Loucy (cell line): Measurements from ENCODE around the gene ATP13A3.

Experiments used
- H2AFZ ChIP-seq: fragments of 200-600 bp; sonication (generic); 2 replicates; pipeline ENCODE4 v1.6.0; 2016; ENCODE audit warnings: antibody characterized with exemption, mild to moderate bottlenecking, low read length, moderate library complexity
- H3F3A ChIP-seq: fragments of 200-600 bp; 2 replicates; pipeline ENCODE4 v1.6.0; 2016; ENCODE audit warnings: antibody characterized with exemption, low read depth, mild to moderate bottlenecking
- H3K27me3 ChIP-seq: fragments of 200-600 bp; sonication (generic); 2 replicates; pipeline ENCODE4 v1.6.1; 2014; ENCODE audit warnings: low read length, mild to moderate bottlenecking; ENCODE audit not compliant: insufficient read depth, poor library complexity, severe bottlenecking
- H3K36me3 ChIP-seq: fragments of 200-600 bp; sonication (generic); 2 replicates; pipeline ENCODE4 v1.6.1; 2016; ENCODE audit warnings: low read length; ENCODE audit not compliant: insufficient read depth
- H3K4me1 ChIP-seq: fragments of 200-600 bp; sonication (generic); 2 replicates; pipeline ENCODE4 v1.5.1; 2014; ENCODE audit warnings: low read length, mild to moderate bottlenecking; ENCODE audit not compliant: insufficient read depth, poor library complexity, severe bottlenecking
- H3K4me2 ChIP-seq: fragments of 200-600 bp; sonication (generic); 2 replicates; pipeline ENCODE4 v1.6.0; 2014; ENCODE audit warnings: antibody characterized with exemption, low read length, low read depth, mild to moderate bottlenecking; ENCODE audit not compliant: poor library complexity, severe bottlenecking
- H3K4me3 ChIP-seq: fragments of 200-600 bp; sonication (generic); 2 replicates; pipeline ENCODE4 v1.5.1; 2014; ENCODE audit warnings: low read length, mild to moderate bottlenecking, mixed read lengths; ENCODE audit not compliant: poor library complexity, severe bottlenecking
- H3K79me2 ChIP-seq: fragments of 200-600 bp; sonication (generic); 2 replicates; pipeline ENCODE4 v1.6.1; 2014; ENCODE audit warnings: low read length; ENCODE audit not compliant: insufficient read depth
- H3K9ac ChIP-seq: fragments of 200-600 bp; sonication (generic); 2 replicates; pipeline ENCODE4 v1.6.0; 2014; ENCODE audit warnings: mild to moderate bottlenecking, low read depth, low read length, moderate library complexity; ENCODE audit not compliant: poor library complexity, severe bottlenecking
- H3K9me2 ChIP-seq: fragments of 200-600 bp; sonication (generic); replicated peaks from 2 replicates; pipeline ENCODE4 v1.6.1; 2016; ENCODE audit warnings: low read depth, low read length, mixed read lengths
- H3K9me3 ChIP-seq: fragments of 200-600 bp; sonication (generic); 2 replicates; pipeline ENCODE4 v1.6.1; 2014; ENCODE audit warnings: mild to moderate bottlenecking, antibody characterized with exemption, low read length, low read depth; ENCODE audit not compliant: insufficient read depth
- H4K20me1 ChIP-seq: fragments of 200-600 bp; sonication (generic); 2 replicates; pipeline ENCODE4 v1.6.0; 2014; ENCODE audit warnings: antibody characterized with exemption, low read length, mild to moderate bottlenecking; ENCODE audit not compliant: insufficient read depth, poor library complexity, severe bottlenecking
- EZH2phosphoT487 ChIP-seq: fragments of 200-600 bp; IDR thresholded peaks from 2 replicates; pipeline ENCODE4 v1.6.1; 2018; ENCODE audit warnings: antibody characterized with exemption, mild to moderate bottlenecking, moderate library complexity, borderline replicate concordance
- TF ChIP-seq, protein P1 (sequence below): fragments of 200-600 bp; sonication (generic); conservative IDR thresholded peaks from 2 replicates; pipeline ENCODE4 v1.5.1; 2014; ENCODE audit warnings: mild to moderate bottlenecking, antibody characterized with exemption, low read length

Gene ATP13A3

GRCh38 chr3:194475978-194476377, 10.8 kb downstream of the ATP13A3 start:
- TF ChIP-seq EZH2phosphoT487, result no peak
- TF ChIP-seq, protein P1, sequence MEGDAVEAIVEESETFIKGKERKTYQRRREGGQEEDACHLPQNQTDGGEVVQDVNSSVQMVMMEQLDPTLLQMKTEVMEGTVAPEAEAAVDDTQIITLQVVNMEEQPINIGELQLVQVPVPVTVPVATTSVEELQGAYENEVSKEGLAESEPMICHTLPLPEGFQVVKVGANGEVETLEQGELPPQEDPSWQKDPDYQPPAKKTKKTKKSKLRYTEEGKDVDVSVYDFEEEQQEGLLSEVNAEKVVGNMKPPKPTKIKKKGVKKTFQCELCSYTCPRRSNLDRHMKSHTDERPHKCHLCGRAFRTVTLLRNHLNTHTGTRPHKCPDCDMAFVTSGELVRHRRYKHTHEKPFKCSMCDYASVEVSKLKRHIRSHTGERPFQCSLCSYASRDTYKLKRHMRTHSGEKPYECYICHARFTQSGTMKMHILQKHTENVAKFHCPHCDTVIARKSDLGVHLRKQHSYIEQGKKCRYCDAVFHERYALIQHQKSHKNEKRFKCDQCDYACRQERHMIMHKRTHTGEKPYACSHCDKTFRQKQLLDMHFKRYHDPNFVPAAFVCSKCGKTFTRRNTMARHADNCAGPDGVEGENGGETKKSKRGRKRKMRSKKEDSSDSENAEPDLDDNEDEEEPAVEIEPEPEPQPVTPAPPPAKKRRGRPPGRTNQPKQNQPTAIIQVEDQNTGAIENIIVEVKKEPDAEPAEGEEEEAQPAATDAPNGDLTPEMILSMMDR, result no peak
- Histone ChIP-seq H3K27me3 (no peaks in the 10 kb centered on the region), H3K36me3 (0 out of 2 replicates have a peak, but pooled peaks cover 4% of the 10 kb centered on the region), H3K4me1 (peaks cover 42% of the 10 kb centered on the region), H3K4me2 (peak overlapping the region; percentile 19), H3K9ac (no peak overlapping the region), H4K20me1 (peaks cover 89% of the 10 kb centered on the region), H3K9me2 (no peaks in the 10 kb centered on the region), H3F3A (no peaks in the 10 kb centered on the region), H3K9me3 (no peaks in the 10 kb centered on the region), H3K79me2 (peaks cover 95% of the 10 kb centered on the region), H2AFZ (no peak overlapping the region), H3K4me3 (no peak overlapping the region)

DNA sequence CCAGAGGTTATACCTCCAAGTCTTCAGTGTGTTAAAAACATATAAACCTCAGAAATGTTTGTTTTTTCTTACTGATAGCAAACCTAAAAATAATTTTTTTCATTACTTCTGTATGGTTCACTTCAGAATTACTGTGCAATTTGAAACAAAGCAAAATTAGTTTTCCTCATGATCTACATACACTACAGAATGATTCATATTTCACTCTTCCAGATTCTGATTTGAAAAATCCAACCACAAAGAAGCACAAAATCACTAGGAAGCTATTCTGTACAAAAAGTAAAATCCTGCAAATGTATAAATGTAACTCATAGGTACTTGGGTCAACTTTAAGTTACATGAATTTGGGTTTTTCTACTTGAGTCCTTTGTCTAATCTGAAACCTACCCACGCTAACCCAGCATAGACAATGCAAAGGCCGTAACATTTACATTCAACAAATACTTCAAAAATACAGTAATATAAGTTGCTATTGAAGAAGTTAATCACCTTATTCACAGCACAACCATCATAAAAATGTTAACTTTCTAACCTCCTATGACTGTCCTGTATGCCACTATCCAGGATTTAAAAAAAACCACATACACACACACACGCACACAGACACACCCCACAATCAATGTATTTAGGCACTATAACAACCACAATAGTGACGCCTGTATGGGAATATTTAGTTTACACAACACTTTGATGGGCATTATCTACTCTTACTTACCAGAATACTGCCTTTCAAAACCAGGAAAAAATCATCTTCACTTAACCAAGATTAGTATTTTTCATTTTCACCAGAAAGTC, 11.5 kb downstream of the ATP13A3 start:
- Histone ChIP-seq H2AFZ (no peak overlapping the region), H3K4me2 (peak overlapping the region; percentile 19), H3K36me3 (0 out of 2 replicates have a peak, but pooled peaks cover 4% of the 10 kb centered on the region), H3K9me3 (no peaks in the 10 kb centered on the region), H3K27me3 (no peaks in the 10 kb centered on the region), H3K79me2 (peaks cover 95% of the 10 kb centered on the region), H3F3A (no peaks in the 10 kb centered on the region), H3K4me3 (no peak overlapping the region), H3K9ac (no peak overlapping the region), H4K20me1 (peaks cover 83% of the 10 kb centered on the region), H3K4me1 (peaks cover 35% of the 10 kb centered on the region), H3K9me2 (no peaks in the 10 kb centered on the region)
- no peak for TF ChIP-seq EZH2phosphoT487
- TF ChIP-seq, protein P1, result no peak

GRCh38 chr3:194474675-194475074, 12.1 kb downstream of the ATP13A3 start:
- H2AFZ ChIP-seq, result no peak overlapping the region
- no peaks in the 10 kb centered on the region for H3K9me3 ChIP-seq
- no peaks in the 10 kb centered on the region for H3K27me3 ChIP-seq
- TF ChIP-seq, protein P1, result no peak
- TF ChIP-seq EZH2phosphoT487, result no peak
- H3K4me3 ChIP-seq, result no peak overlapping the region
- H3K4me2 ChIP-seq, result no peak overlapping the region
- H3K9ac ChIP-seq, result no peak overlapping the region
- no peaks in the 10 kb centered on the region for H3F3A ChIP-seq
- H3K9me2 ChIP-seq, result no peaks in the 10 kb centered on the region
- peaks cover 95% of the 10 kb centered on the region for H3K79me2 ChIP-seq
- H3K36me3 ChIP-seq, result 0 out of 2 replicates have a peak, but pooled peaks cover 4% of the 10 kb centered on the region
- peaks cover 29% of the 10 kb centered on the region for H3K4me1 ChIP-seq
- peaks cover 82% of the 10 kb centered on the region for H4K20me1 ChIP-seq
